ENCODE data around the gene SUSD4. TPM values are rescaled to one million over a fixed set of nuclear protein-coding genes. Genes with fewer than 3 reads are reported as not detected.

Gene SUSD4
- total RNA-seq, 2 donors from 2014 or later, result 10.7 to 26.7 TPM

DNA sequence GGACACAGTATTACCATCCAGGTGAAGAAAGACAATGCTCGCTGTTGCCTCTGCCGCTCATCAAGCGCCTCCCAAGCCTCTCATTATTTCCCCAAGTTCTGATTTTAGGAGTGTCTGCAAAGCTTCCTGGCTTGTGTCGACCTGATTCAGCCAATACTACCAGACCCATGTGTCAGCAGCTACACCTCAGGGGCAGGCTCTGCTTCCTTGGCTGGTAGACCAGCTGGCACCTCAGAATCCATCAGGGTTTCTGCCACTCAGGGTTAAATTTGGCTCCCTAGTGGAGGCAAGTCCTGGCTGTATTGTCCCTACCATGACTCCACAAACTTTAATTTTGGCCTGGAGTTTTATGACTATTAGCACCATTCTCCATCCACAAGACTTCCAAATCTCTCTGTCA lies 35.4 kb downstream of the SUSD4 start:
- DNase-seq (ENCODE audit: low spot score), result no peak
- WGBS, result 93% methylated on average over 4 of the region's 4 CpGs
- no peak overlapping the region for H3K4me3 ChIP-seq
- no peaks in the 10 kb centered on the region for H3K27me3 ChIP-seq (replicated peaks; ENCODE audit: insufficient read depth)
- intact Hi-C loops (cut with DNase I), result no loop called here
- no peaks in the 10 kb centered on the region for H3K4me1 ChIP-seq (replicated peaks)
- H3K36me3 ChIP-seq, result no peaks in the 10 kb centered on the region
- no peaks in the 10 kb centered on the region for H3K9me3 ChIP-seq
- TF ChIP-seq CTCF (IDR thresholded peaks at IDR 0.05), result no peak
- no peak for TF ChIP-seq POLR2A (IDR thresholded peaks at IDR 0.05)
- TF ChIP-seq POLR2AphosphoS5 (IDR thresholded peaks at IDR 0.05), result no peak
- no peak overlapping the region for H3K27ac ChIP-seq

- intact Hi-C loops (cut with DNase I), result no loop called here
- Histone ChIP-seq H3K36me3 (no peaks in the 10 kb centered on the region), H3K9me3 (no peaks in the 10 kb centered on the region), H3K4me1 (replicated peaks) (no peaks in the 10 kb centered on the region), H3K4me3 (no peak overlapping the region), H3K27me3 (replicated peaks; ENCODE audit: insufficient read depth) (no peaks in the 10 kb centered on the region), H3K27ac (no peak overlapping the region)
- TF ChIP-seq POLR2AphosphoS5 (IDR thresholded peaks at IDR 0.05) (no peak), POLR2A (IDR thresholded peaks at IDR 0.05) (no peak), CTCF (IDR thresholded peaks at IDR 0.05) (no peak)
- DNase-seq (ENCODE audit: low spot score), result no peak
- WGBS, result 50% methylated on average over 1 of the region's 1 CpG
These were observed 37.2 kb downstream of the SUSD4 start for GRCh38 chr1:223326776-223327175.

DNA sequence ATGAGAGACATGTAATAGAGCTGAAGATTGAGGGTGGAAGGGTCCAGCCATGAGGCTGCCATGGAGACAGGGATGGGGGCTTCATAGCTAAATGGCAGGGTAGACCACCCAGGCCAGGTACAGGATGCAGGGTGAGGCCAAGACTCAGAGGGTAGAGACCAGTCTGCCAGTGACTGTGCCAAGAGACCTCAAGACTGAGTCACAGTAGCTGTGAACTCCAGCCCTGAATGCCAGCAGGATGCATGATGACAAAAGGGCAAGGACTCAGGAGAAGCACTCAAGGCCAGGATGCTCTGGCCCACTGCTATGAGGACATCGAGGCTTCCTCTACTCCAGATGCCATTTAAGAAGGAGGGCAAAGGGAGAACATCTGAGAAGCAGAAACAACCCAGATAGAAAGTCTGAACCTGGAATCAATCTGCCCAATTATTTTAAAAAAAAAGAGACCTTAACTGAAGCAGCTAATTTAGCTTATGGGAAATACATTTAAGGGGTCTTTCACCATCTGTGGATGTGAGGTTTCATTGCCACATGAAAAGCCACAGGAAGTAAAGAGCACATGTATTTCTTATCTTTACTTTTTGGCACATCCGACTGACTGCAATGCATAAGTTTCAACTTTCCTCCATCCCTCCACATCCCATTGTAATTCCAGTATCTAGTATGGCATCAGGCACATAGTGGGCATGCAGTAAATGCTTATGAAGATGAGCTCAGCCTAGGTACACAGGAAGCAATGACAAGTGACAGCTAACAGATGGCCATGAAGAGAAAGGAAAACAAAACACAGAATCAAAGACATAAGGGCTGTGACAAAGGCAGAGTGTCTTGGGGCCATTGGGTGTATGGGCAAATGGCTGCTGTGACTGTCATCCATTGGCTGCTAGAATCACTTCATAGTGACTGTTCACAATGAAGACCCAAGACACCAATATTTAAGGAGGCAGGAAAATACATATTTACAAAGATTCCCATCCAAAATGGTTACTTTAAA lies 40.2 kb downstream of the SUSD4 start:
- Histone ChIP-seq H3K27ac (no peak overlapping the region), H3K4me1 (replicated peaks) (no peaks in the 10 kb centered on the region), H3K36me3 (no peaks in the 10 kb centered on the region), H3K9me3 (no peaks in the 10 kb centered on the region), H3K4me3 (no peak overlapping the region), H3K27me3 (replicated peaks; ENCODE audit: insufficient read depth) (no peaks in the 10 kb centered on the region)
- no peak for DNase-seq (ENCODE audit: low spot score)
- intact Hi-C loops (cut with DNase I), result no loop called here
- 63% methylated on average over 2 of the region's 2 CpGs for WGBS
- no peak for TF ChIP-seq POLR2A (IDR thresholded peaks at IDR 0.05)
- TF ChIP-seq POLR2AphosphoS5 (IDR thresholded peaks at IDR 0.05), result no peak
- no peak for TF ChIP-seq CTCF (IDR thresholded peaks at IDR 0.05)

DNA sequence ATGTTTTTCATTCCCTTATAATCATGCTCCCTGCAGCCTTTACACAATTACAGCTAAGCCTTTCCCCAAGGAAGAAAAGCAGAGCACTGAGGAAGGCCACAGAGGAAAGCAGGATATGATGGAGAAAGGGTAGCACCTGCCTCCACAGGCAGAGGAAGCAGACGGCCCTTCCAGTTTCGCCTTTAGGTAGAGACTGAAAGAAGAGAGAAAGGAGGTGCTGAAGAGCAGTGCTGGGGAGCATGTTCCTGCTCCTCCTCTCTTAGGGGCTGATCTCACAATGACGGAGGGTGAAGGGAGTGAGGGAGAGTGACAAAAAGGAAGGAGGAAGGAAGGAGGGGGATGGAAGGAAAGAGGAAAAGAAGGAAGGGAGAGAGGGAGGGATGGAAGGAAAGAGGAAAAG lies 41.1 kb downstream of the SUSD4 start:
- Histone ChIP-seq H3K4me1 (replicated peaks) (no peaks in the 10 kb centered on the region), H3K27me3 (replicated peaks; ENCODE audit: insufficient read depth) (no peaks in the 10 kb centered on the region), H3K36me3 (no peaks in the 10 kb centered on the region), H3K4me3 (no peak overlapping the region), H3K9me3 (no peaks in the 10 kb centered on the region), H3K27ac (no peak overlapping the region)
- intact Hi-C loops (cut with DNase I), result no loop called here
- DNase-seq (ENCODE audit: low spot score), result no peak
- 84% methylated on average over 3 of the region's 3 CpGs for WGBS
- TF ChIP-seq POLR2AphosphoS5 (IDR thresholded peaks at IDR 0.05) (no peak), POLR2A (IDR thresholded peaks at IDR 0.05) (no peak), CTCF (IDR thresholded peaks at IDR 0.05) (no peak)

- no peak for DNase-seq (ENCODE audit: low spot score)
- TF ChIP-seq CTCF (IDR thresholded peaks at IDR 0.05) (no peak), POLR2AphosphoS5 (IDR thresholded peaks at IDR 0.05) (no peak), POLR2A (IDR thresholded peaks at IDR 0.05) (no peak)
- H3K36me3 ChIP-seq, result no peaks in the 10 kb centered on the region
- H3K4me1 ChIP-seq (replicated peaks), result no peaks in the 10 kb centered on the region
- H3K9me3 ChIP-seq, result no peaks in the 10 kb centered on the region
- no peak overlapping the region for H3K4me3 ChIP-seq
- H3K27ac ChIP-seq, result peak overlapping the region in 1 of 2 donors; percentile 66
- H3K27me3 ChIP-seq (replicated peaks; ENCODE audit: insufficient read depth), result no peaks in the 10 kb centered on the region
- 74% methylated on average over 6 of the region's 6 CpGs for WGBS
- intact Hi-C loops (cut with DNase I), result no loop called here
These were observed 43.0 kb downstream of the SUSD4 start for GRCh38 chr1:223320959-223321358.

Data from prostate gland (tissue), 2 donors.